Panc1 (cell line): Measurements from ENCODE around the gene RNF225. TPM values are rescaled to one million over a fixed set of nuclear protein-coding genes. Genes with fewer than 3 reads are reported as not detected.

Experiments used
- ATAC-seq: fragments of 200-7000 bp; cut with Tn5 transposase; 2 replicates; pipeline ENCODE4 v1.9.1; 2020; ENCODE audit warnings: mild to moderate bottlenecking, moderate library complexity
- BruUV-seq: library from RNA; stranded (reverse); fragments of 400-500 nt; replicated peaks from 2 replicates; lab custom pipeline; 2021; lab: Mats Ljungman, UMichigan
- CTCF ChIA-PET: fragments of 300-600 bp; sonication (Branson Sonifier 250); formaldehyde crosslinking; loops from one replicate; lab custom pipeline; 2022; ENCODE audit warnings: antibody characterized with exemption; lab: Charles Lee
- POLR2A ChIA-PET: fragments of 300-600 bp; sonication (Branson Sonifier 250); formaldehyde crosslinking; loops from one replicate; lab custom pipeline; 2022; ENCODE audit warnings: antibody characterized with exemption; lab: Charles Lee
- DNase-seq: peaks from one replicate; pipeline ENCODE4 v3.0.0-alpha.2; 2010; ENCODE audit warnings: low read depth, low spot score
- H3K27ac ChIP-seq: 2 replicates; pipeline ENCODE4 v1.5.1; 2011; ENCODE audit warnings: mild to moderate bottlenecking, low read length, inconsistent platforms
- H3K27me3 ChIP-seq: fragments of 200-500 bp; sonication (Bioruptor generic); 2 replicates; pipeline ENCODE4 v1.6.0; 2014; ENCODE audit warnings: low read length, inconsistent platforms; ENCODE audit not compliant: control insufficient read depth, insufficient read depth
- H3K36me3 ChIP-seq: fragments of 200-500 bp; sonication (Bioruptor generic); 2 replicates; pipeline ENCODE4 v1.5.1; 2014; ENCODE audit warnings: inconsistent platforms, mild to moderate bottlenecking, low read length, moderate library complexity; ENCODE audit not compliant: control insufficient read depth, insufficient read depth
- H3K4me1 ChIP-seq: 2 replicates; pipeline ENCODE4 v1.5.1; 2011; ENCODE audit warnings: inconsistent platforms, mild to moderate bottlenecking, low read length, moderate library complexity; ENCODE audit not compliant: control insufficient read depth, insufficient read depth
- H3K4me3 ChIP-seq, 2 experiments: 2 replicates each; pipeline ENCODE4 v1.5.1; 2011 to 2012; ENCODE audit warnings: low read depth in 2 of 2, low read length in 2 of 2, mild to moderate bottlenecking in 2 of 2, inconsistent platforms in 1 of 2, moderate library complexity in 1 of 2
- H3K9me3 ChIP-seq: fragments of 200-500 bp; sonication (Bioruptor generic); 2 replicates; pipeline ENCODE4 v1.5.1; 2014; ENCODE audit warnings: low read depth, mild to moderate bottlenecking, inconsistent platforms, low read length, moderate library complexity; ENCODE audit not compliant: control insufficient read depth, insufficient read depth
- POLR2AphosphoS5 ChIP-seq: IDR thresholded peaks from 2 replicates; pipeline ENCODE4 v1.6.1; 2012; ENCODE audit warnings: mild to moderate bottlenecking, low read depth, low read length, moderate library complexity
- SIN3A ChIP-seq: IDR thresholded peaks from 2 replicates; pipeline ENCODE4 v1.6.1; 2012; ENCODE audit warnings: low read depth, mild to moderate bottlenecking, low read length, moderate library complexity, borderline replicate concordance; ENCODE audit not compliant: insufficient read depth
- TCF7L2 ChIP-seq: IDR thresholded peaks from 2 replicates; pipeline ENCODE4 v1.6.1; 2011; ENCODE audit warnings: mild to moderate bottlenecking, low read depth, low read length, inconsistent platforms
- in situ Hi-C: cut with HindIII; loops from 2 replicates; pipeline ENCODE4 v1.10.0; 2016; ENCODE audit warnings: low sequenced_read_pairs, low pct_unique_long_range_greater_than_20kb
- intact Hi-C: fragments of 100-400 bp; cut with micrococcal nuclease; formaldehyde crosslinking; loops from one replicate; pipeline ENCODE4 v1.10.0; 2022; ENCODE audit not compliant: unreplicated experiment
- total RNA-seq: library from RNA; stranded (reverse); gene quantifications from one replicate; pipeline ENCODE4 v1.2.1, GENCODE V29; 2021; ENCODE audit not compliant: unreplicated experiment
- TF ChIP-seq, protein P1 (sequence below), 2 experiments: IDR thresholded peaks; 2 replicates each; pipeline ENCODE4 v1.6.1; 2011 to 2012; ENCODE audit warnings: low read depth in 2 of 2, control low read depth in 1 of 2, low read length in 1 of 2, mild to moderate bottlenecking in 1 of 2, moderate library complexity in 1 of 2; ENCODE audit not compliant: insufficient read depth in 1 of 2
- TF ChIP-seq, protein P2 (sequence below): fragments of 450-650 bp; IDR thresholded peaks from 2 replicates; pipeline ENCODE4 v1.5.1; 2017; ENCODE audit warnings: mild to moderate bottlenecking

Gene RNF225
- total RNA-seq, 1 experiment from 2014 or later, result 1.6 TPM

DNA sequence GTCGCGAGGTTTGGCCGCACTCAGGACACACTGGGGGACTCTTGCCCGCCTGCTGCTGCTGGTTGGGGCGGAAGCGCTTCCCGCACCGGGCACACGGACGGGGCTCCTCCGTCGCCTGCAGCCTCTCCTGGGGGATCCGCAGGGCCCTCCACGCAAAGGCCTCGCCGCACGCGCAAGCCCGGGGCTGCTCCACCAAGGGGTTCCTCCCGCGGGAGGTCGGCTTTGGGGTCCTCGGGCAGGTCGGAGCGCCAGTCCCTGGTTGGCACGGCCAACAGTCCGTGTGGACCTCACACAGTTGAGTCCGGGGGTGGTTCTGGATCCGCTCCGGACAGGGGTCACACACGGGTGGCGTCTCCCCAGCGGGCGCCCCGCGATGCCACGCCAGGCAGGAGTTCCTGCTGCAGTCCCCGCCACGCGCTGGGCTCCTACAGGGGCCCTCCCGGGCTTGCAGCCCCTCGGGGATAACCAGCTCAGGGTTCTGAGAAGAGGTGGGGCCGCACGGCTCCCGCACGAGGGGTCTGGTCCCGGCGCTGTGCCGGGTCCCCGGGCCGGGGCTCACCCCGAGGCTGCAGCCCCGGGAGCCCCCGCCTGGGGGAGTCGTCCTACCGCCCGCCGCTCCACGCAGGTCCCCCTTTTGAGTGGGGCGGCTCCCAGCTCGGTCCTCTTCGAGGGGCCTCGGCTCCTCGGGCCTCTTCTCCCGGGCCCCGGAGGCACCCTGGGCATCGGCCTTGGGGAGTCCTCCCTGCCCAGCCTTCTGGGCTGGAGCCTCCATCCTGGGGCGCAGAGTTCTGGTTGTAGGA is 26.7 kb upstream of the RNF225 start:
- BruUV-seq, result no TSS peak
- in situ Hi-C loops, result no loop called here
- no peak for DNase-seq
- Histone ChIP-seq H3K36me3 (no peaks in the 10 kb centered on the region), H3K27ac (no peak overlapping the region), H3K9me3 (no peaks in the 10 kb centered on the region), H3K4me3 (no peak overlapping the region), H3K4me1 (no peaks in the 10 kb centered on the region), H3K27me3 (no peaks in the 10 kb centered on the region)
- ATAC-seq, result no peak
- ChIA-PET POLR2A (no interaction called here), CTCF (no interaction called here)
- intact Hi-C loops, result no loop called here
- TF ChIP-seq POLR2AphosphoS5 (no peak), TCF7L2 (no peak), SIN3A (no peak)
- TF ChIP-seq, protein P1, sequence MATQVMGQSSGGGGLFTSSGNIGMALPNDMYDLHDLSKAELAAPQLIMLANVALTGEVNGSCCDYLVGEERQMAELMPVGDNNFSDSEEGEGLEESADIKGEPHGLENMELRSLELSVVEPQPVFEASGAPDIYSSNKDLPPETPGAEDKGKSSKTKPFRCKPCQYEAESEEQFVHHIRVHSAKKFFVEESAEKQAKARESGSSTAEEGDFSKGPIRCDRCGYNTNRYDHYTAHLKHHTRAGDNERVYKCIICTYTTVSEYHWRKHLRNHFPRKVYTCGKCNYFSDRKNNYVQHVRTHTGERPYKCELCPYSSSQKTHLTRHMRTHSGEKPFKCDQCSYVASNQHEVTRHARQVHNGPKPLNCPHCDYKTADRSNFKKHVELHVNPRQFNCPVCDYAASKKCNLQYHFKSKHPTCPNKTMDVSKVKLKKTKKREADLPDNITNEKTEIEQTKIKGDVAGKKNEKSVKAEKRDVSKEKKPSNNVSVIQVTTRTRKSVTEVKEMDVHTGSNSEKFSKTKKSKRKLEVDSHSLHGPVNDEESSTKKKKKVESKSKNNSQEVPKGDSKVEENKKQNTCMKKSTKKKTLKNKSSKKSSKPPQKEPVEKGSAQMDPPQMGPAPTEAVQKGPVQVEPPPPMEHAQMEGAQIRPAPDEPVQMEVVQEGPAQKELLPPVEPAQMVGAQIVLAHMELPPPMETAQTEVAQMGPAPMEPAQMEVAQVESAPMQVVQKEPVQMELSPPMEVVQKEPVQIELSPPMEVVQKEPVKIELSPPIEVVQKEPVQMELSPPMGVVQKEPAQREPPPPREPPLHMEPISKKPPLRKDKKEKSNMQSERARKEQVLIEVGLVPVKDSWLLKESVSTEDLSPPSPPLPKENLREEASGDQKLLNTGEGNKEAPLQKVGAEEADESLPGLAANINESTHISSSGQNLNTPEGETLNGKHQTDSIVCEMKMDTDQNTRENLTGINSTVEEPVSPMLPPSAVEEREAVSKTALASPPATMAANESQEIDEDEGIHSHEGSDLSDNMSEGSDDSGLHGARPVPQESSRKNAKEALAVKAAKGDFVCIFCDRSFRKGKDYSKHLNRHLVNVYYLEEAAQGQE (IDR thresholded peaks at IDR 0.05; ENCODE audit: insufficient read depth in 1 of 2, low read depth in 2 of 2, low read length in 1 of 2), result no peak
- TF ChIP-seq, protein P2, sequence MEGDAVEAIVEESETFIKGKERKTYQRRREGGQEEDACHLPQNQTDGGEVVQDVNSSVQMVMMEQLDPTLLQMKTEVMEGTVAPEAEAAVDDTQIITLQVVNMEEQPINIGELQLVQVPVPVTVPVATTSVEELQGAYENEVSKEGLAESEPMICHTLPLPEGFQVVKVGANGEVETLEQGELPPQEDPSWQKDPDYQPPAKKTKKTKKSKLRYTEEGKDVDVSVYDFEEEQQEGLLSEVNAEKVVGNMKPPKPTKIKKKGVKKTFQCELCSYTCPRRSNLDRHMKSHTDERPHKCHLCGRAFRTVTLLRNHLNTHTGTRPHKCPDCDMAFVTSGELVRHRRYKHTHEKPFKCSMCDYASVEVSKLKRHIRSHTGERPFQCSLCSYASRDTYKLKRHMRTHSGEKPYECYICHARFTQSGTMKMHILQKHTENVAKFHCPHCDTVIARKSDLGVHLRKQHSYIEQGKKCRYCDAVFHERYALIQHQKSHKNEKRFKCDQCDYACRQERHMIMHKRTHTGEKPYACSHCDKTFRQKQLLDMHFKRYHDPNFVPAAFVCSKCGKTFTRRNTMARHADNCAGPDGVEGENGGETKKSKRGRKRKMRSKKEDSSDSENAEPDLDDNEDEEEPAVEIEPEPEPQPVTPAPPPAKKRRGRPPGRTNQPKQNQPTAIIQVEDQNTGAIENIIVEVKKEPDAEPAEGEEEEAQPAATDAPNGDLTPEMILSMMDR, result no peak

DNA sequence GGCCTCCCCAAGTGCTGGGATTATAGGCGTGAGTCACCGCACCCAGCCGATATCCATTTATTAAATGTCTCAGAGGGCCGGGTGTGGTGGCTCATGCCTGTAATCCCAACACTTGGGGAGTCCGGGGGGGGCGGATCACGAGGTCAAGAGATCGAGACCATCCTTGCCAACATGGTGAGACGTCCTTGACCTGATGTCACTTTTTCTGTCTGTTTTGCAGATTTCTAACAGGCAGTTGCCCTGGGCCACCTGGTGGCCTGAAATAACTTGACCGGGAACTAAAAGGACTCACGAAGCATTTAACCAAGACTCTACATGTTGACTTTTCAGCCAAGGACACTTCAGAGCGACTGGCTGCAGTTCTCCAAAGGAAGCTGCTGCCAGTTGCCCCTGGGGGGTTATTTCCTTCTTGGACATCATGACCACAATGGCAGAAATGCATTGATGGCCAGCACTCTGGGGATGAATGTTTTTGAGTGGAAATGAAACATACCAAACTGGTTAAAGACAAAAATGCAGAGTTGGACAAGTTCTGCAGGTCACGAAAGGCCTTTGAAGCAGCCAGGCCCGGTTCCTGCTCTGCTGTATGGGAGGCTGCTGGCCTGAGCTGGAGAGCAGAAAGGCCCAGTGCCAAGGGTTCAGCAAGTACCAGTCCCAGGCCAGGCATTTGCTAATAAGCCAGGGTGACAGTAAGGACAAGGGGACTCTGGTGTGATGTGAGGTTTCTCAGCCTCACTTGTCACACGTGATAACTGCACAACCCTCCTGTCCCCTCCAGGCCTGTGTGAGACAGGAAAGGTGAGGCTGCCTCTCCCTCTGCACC is 22.9 kb upstream of the RNF225 start:
- H3K27me3 ChIP-seq, result no peaks in the 10 kb centered on the region
- in situ Hi-C loops (no loop called here), intact Hi-C loops (no loop called here)
- TF ChIP-seq, protein P1 (IDR thresholded peaks at IDR 0.05; ENCODE audit: insufficient read depth in 1 of 2, low read depth in 2 of 2, low read length in 1 of 2), result no peak
- TF ChIP-seq SIN3A, result no peak
- no peak for TF ChIP-seq POLR2AphosphoS5
- TF ChIP-seq, protein P2, result no peak
- no peak for TF ChIP-seq TCF7L2
- no TSS peak for BruUV-seq
- H3K4me1 ChIP-seq, result no peaks in the 10 kb centered on the region
- ChIA-PET POLR2A (no interaction called here), CTCF (no interaction called here)
- H3K9me3 ChIP-seq, result no peaks in the 10 kb centered on the region
- DNase-seq (no peak), ATAC-seq (peak; percentile 48; the same call in 1 of the 2 replicates)
- H3K4me3 ChIP-seq, result no peak overlapping the region
- H3K27ac ChIP-seq, result no peak overlapping the region
- no peaks in the 10 kb centered on the region for H3K36me3 ChIP-seq
